ENCODE measurements around the gene WDR45B. TPM values are rescaled to one million over a fixed set of nuclear protein-coding genes. Genes with fewer than 3 reads are reported as not detected.

Gene WDR45B
- total RNA-seq, 1 experiment from 2014 or later = 110 TPM

GRCh38 chr17:82567286-82567685 is 81.0 kb downstream of the WDR45B start:
- Histone ChIP-seq H3K27me3 (ENCODE audit: insufficient read depth, low read length) (no peaks in the 10 kb centered on the region), H2BK5ac (ENCODE audit: insufficient read length, low read length) (no peak overlapping the region), H3K9me3 (ENCODE audit: control insufficient read depth, low read depth, low read length) (no peaks in the 10 kb centered on the region), H3K4ac (ENCODE audit: low read depth, low read length) (no peak overlapping the region), H3K79me2 (ENCODE audit: insufficient read depth, low read length) (peaks cover 10% of the 10 kb centered on the region; the same call in 1 of the 2 replicates), H3K79me1 (ENCODE audit: insufficient read depth, low read depth, low read length, poor library complexity, severe bottlenecking) (peaks cover 22% of the 10 kb centered on the region), H3K27ac (ENCODE audit: insufficient read length, low read depth, low read length) (no peak overlapping the region), H2BK12ac (ENCODE audit: insufficient read length, low read depth, low read length) (no peak overlapping the region), H3K14ac (ENCODE audit: insufficient read depth, low read length) (no peak overlapping the region), H3K4me1 (ENCODE audit: insufficient read depth, low read length) (no peaks in the 10 kb centered on the region; the same call in 1 of the 2 replicates), H3K18ac (ENCODE audit: insufficient read length, low read depth, low read length) (no peak overlapping the region), H2BK15ac (ENCODE audit: low read depth, low read length) (no peak overlapping the region), H4K5ac (ENCODE audit: insufficient read length, low read depth, low read length) (no peak overlapping the region), H2BK120ac (ENCODE audit: low read depth, low read length, poor library complexity, severe bottlenecking) (no peak overlapping the region), H3K4me2 (ENCODE audit: insufficient read depth, insufficient read length, low read length) (no peak overlapping the region), H3K9ac (ENCODE audit: extremely low read depth, insufficient read length, low read length) (no peak overlapping the region), H2BK20ac (ENCODE audit: low read depth, low read length, poor library complexity, severe bottlenecking) (no peak overlapping the region), H3K23me2 (ENCODE audit: insufficient read length, low read depth, low read length, poor library complexity, severe bottlenecking) (no peaks in the 10 kb centered on the region), H2AFZ (ENCODE audit: low read length) (no peak overlapping the region), H3K56ac (ENCODE audit: insufficient read length, low read depth, low read length) (no peak overlapping the region), H3T11ph (ENCODE audit: low read length) (no peak overlapping the region), H4K91ac (ENCODE audit: insufficient read length, low read depth, low read length) (no peak overlapping the region), H4K8ac (replicated peaks; ENCODE audit: insufficient read length, low read depth, low read length) (no peak overlapping the region), H3K23ac (ENCODE audit: insufficient read length, low read depth, low read length) (no peak overlapping the region), H4K20me1 (ENCODE audit: control insufficient read depth, insufficient read depth, insufficient read length) (no peaks in the 10 kb centered on the region), H2AK5ac (ENCODE audit: insufficient read length, low read length) (no peak overlapping the region)
- H3K27ac Mint-ChIP-seq = peak overlapping the region in 2 of 3 experiments; percentile 44 to 55; a peak in 3 of 7 replicates
- TF ChIP-seq, protein P1, sequence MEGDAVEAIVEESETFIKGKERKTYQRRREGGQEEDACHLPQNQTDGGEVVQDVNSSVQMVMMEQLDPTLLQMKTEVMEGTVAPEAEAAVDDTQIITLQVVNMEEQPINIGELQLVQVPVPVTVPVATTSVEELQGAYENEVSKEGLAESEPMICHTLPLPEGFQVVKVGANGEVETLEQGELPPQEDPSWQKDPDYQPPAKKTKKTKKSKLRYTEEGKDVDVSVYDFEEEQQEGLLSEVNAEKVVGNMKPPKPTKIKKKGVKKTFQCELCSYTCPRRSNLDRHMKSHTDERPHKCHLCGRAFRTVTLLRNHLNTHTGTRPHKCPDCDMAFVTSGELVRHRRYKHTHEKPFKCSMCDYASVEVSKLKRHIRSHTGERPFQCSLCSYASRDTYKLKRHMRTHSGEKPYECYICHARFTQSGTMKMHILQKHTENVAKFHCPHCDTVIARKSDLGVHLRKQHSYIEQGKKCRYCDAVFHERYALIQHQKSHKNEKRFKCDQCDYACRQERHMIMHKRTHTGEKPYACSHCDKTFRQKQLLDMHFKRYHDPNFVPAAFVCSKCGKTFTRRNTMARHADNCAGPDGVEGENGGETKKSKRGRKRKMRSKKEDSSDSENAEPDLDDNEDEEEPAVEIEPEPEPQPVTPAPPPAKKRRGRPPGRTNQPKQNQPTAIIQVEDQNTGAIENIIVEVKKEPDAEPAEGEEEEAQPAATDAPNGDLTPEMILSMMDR (conservative IDR thresholded peaks at IDR 0.05) = no peak
- H3K4me1 Mint-ChIP-seq = peaks cover 14 to 20% of the 10 kb centered on the region in 2 experiments
- no peak for DNase-seq
- H3K27me3 Mint-ChIP-seq (ENCODE audit: low read depth) = no peaks in the 10 kb centered on the region; the same call in 1 of the 2 replicates
- H3K36me3 Mint-ChIP-seq (ENCODE audit: insufficient read depth in 1 of 3, low read depth in 3 of 3) = peaks cover 24 to 69% (median 66%) of the 10 kb centered on the region in 3 experiments; a peak in 6 of 7 replicates
- no CpG with 5 or more reads among the region's 15 CpGs for WGBS (ENCODE audit: extremely low coverage, insufficient read length, low lambda C conversion rate)
- no peak overlapping the region for H3K4me3 Mint-ChIP-seq
- H3K9me3 Mint-ChIP-seq = no peaks in the 10 kb centered on the region
